Smooth muscle cell (in vitro differentiated cells): ENCODE data around the gene SNW1. TPM values are rescaled to one million over a fixed set of nuclear protein-coding genes. Genes with fewer than 3 reads are reported as not detected.
"Not testable (repeated sequence)": the region's sequence is repeated elsewhere in the genome, so short reads cannot be mapped to it uniquely, and the experiment has no call there.

Source experiments
- DNase-seq: peaks from one replicate; lab custom pipeline; 2025; ENCODE audit not compliant: unreplicated experiment; lab: John Stamatoyannopoulos, UW
- H2AFZ ChIP-seq: fragments of 200-600 bp; sonication (generic); 2 replicates; pipeline ENCODE4 v1.6.0; 2016; ENCODE audit warnings: antibody characterized with exemption, low read depth, mild to moderate bottlenecking
- H3F3A ChIP-seq: fragments of 200-600 bp; sonication (generic); 2 replicates; pipeline ENCODE4 v1.6.0; 2017; ENCODE audit warnings: antibody characterized with exemption, low read depth
- H3K27ac ChIP-seq: fragments of 200-600 bp; sonication (generic); 2 replicates; pipeline ENCODE4 v1.5.1; 2016; ENCODE audit warnings: low read depth, mild to moderate bottlenecking
- H3K27me3 ChIP-seq: fragments of 200-600 bp; sonication (generic); 2 replicates; pipeline ENCODE4 v1.6.1; 2016; ENCODE audit warnings: low read depth, mild to moderate bottlenecking
- H3K36me3 ChIP-seq: fragments of 200-600 bp; sonication (generic); 2 replicates; pipeline ENCODE4 v1.5.1; 2016; ENCODE audit warnings: low read depth
- H3K4me1 ChIP-seq: fragments of 200-600 bp; sonication (generic); 2 replicates; pipeline ENCODE4 v1.5.1; 2016; ENCODE audit warnings: low read depth
- H3K4me2 ChIP-seq: fragments of 200-600 bp; sonication (generic); 2 replicates; pipeline ENCODE4 v1.6.0; 2016; ENCODE audit warnings: mild to moderate bottlenecking
- H3K4me3 ChIP-seq: fragments of 200-600 bp; sonication (generic); 2 replicates; pipeline ENCODE4 v1.5.1; 2016; ENCODE audit warnings: mild to moderate bottlenecking
- H3K79me2 ChIP-seq: fragments of 200-600 bp; sonication (generic); 2 replicates; pipeline ENCODE4 v1.6.0; 2016; ENCODE audit warnings: low read depth, mild to moderate bottlenecking
- H3K9ac ChIP-seq: fragments of 200-600 bp; sonication (generic); 2 replicates; pipeline ENCODE4 v1.6.0; 2016; ENCODE audit warnings: low read depth
- H3K9me3 ChIP-seq: fragments of 200-600 bp; sonication (generic); replicated peaks from 2 replicates; pipeline ENCODE4 v1.5.1; 2016; ENCODE audit warnings: low read depth
- H4K20me1 ChIP-seq: fragments of 200-600 bp; sonication (generic); 2 replicates; pipeline ENCODE4 v1.6.0; 2016; ENCODE audit warnings: low read depth
- CTCF ChIP-seq: fragments of 200-600 bp; sonication (generic); IDR thresholded peaks from 2 replicates; pipeline ENCODE4 v1.5.1; 2017; ENCODE audit warnings: borderline replicate concordance, mild to moderate bottlenecking, antibody characterized with exemption; ENCODE audit not compliant: insufficient read depth, poor library complexity, severe bottlenecking
- WGBS: methylation state at CpG from one replicate; pipeline ENCODE4 v1.1.7; 2016; ENCODE audit warnings: low lambda C conversion rate; 5-methylcytosine and 5-hydroxymethylcytosine counted together
- polyA plus RNA-seq: library from polyadenylated mRNA; unstranded; fragments of >200 nt; fragmentation: Nextera tagmentation; extraction: Ambion mirVana; gene quantifications from 2 replicates; pipeline ENCODE4 v1.2.1, GENCODE V29; 2016
- total RNA-seq: library from RNA; depleted of rRNA; stranded (reverse); fragments of >200 nt; gene quantifications from 2 replicates; pipeline ENCODE4 v1.2.3, GENCODE V29; 2014

SNW1 gene
- total and polyA plus RNA-seq, 2 experiments from 2014 or later = 51.6 to 58.4 TPM

GRCh38 chr14:77752266-77752665, 8.7 kb downstream of the SNW1 start:
- Histone ChIP-seq H3K9ac (no peak overlapping the region), H3F3A (no peaks in the 10 kb centered on the region), H3K9me3 (no peaks in the 10 kb centered on the region), H4K20me1 (peaks cover 59% of the 10 kb centered on the region), H3K27me3 (no peaks in the 10 kb centered on the region), H3K27ac (no peak overlapping the region), H3K4me1 (no peaks in the 10 kb centered on the region), H2AFZ (no peak overlapping the region), H3K4me3 (no peak overlapping the region), H3K79me2 (peaks cover 33% of the 10 kb centered on the region), H3K4me2 (no peak overlapping the region), H3K36me3 (peaks cover 24% of the 10 kb centered on the region)
- no peak for DNase-seq
- TF ChIP-seq CTCF = no peak
- 100% methylated on average over 2 of the region's 2 CpGs for WGBS

- H3F3A ChIP-seq, H2AFZ ChIP-seq, H3K27ac ChIP-seq, H3K27me3 ChIP-seq, H3K4me2 ChIP-seq, DNase-seq, H3K9ac ChIP-seq, H3K4me1 ChIP-seq, H3K9me3 ChIP-seq, H3K4me3 ChIP-seq: not testable (repeated sequence)
- Histone ChIP-seq H3K79me2 (peaks cover 16% of the 10 kb centered on the region), H3K36me3 (peaks cover 28% of the 10 kb centered on the region), H4K20me1 (peaks cover 52% of the 10 kb centered on the region)
- 97% methylated on average over 13 of the region's 33 CpGs for WGBS
These were observed 13.5 kb downstream of the SNW1 start for GRCh38 chr14:77747425-77747824.

GRCh38 chr14:77746064-77746702, 14.8 kb downstream of the SNW1 start:
- H2AFZ ChIP-seq = no peak overlapping the region
- H3K4me3 ChIP-seq = no peak overlapping the region
- H3K36me3 ChIP-seq = peaks cover 27% of the 10 kb centered on the region
- H3F3A ChIP-seq = no peaks in the 10 kb centered on the region
- no peak overlapping the region for H3K9ac ChIP-seq
- H3K79me2 ChIP-seq = peaks cover 20% of the 10 kb centered on the region
- no peak overlapping the region for H3K4me2 ChIP-seq
- H3K27me3 ChIP-seq = no peaks in the 10 kb centered on the region
- DNase-seq = no peak
- WGBS = 98% methylated on average over 4 of the region's 4 CpGs
- no peaks in the 10 kb centered on the region for H3K9me3 ChIP-seq
- H4K20me1 ChIP-seq = peaks cover 48% of the 10 kb centered on the region
- TF ChIP-seq CTCF = no peak
- H3K4me1 ChIP-seq = no peaks in the 10 kb centered on the region
- H3K27ac ChIP-seq = no peak overlapping the region

- Histone ChIP-seq H3K79me2 (peaks cover 30% of the 10 kb centered on the region), H3F3A (no peaks in the 10 kb centered on the region)
- no peak for DNase-seq
These were observed 19.5 kb downstream of the SNW1 start for GRCh38 chr14:77741438-77741837.

More at GRCh38 chr14:77741438-77741837, 19.5 kb downstream of the SNW1 start:
- Histone ChIP-seq H3K27ac (no peak overlapping the region), H3K4me3 (no peak overlapping the region), H3K4me2 (no peak overlapping the region), H3K27me3 (no peaks in the 10 kb centered on the region), H3K36me3 (peaks cover 11% of the 10 kb centered on the region), H3K9me3 (no peaks in the 10 kb centered on the region), H2AFZ (no peak overlapping the region), H4K20me1 (peaks cover 63% of the 10 kb centered on the region), H3K9ac (no peak overlapping the region), H3K4me1 (no peaks in the 10 kb centered on the region)
- 95% methylated on average over 2 of the region's 2 CpGs for WGBS
- no peak for TF ChIP-seq CTCF
